ENCODE results near the gene POLR2J3.
"Not testable (repeated sequence)": the region's sequence is repeated elsewhere in the genome, so short reads cannot be mapped to it uniquely, and the experiment has no call there.

DNA sequence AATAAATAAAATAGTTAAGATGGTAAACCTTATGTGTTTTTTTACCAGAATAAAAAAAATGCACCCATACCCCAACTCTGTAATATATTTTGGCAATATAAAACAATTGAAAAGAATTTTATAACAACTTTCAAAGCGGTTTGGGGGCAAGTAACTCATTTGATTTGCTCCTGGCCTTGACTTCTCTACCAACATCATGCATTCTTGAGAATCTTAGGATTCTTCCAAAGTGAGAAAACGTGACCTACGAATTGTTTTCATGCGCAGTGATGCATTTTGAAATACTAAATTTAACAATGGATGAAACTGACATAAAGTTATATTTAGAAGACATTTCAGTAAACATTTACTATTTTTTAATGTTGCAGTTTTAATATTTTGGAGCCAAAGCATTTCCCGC is 51.6 kb downstream of the POLR2J3 start:
- TF ChIP-seq, protein P1, sequence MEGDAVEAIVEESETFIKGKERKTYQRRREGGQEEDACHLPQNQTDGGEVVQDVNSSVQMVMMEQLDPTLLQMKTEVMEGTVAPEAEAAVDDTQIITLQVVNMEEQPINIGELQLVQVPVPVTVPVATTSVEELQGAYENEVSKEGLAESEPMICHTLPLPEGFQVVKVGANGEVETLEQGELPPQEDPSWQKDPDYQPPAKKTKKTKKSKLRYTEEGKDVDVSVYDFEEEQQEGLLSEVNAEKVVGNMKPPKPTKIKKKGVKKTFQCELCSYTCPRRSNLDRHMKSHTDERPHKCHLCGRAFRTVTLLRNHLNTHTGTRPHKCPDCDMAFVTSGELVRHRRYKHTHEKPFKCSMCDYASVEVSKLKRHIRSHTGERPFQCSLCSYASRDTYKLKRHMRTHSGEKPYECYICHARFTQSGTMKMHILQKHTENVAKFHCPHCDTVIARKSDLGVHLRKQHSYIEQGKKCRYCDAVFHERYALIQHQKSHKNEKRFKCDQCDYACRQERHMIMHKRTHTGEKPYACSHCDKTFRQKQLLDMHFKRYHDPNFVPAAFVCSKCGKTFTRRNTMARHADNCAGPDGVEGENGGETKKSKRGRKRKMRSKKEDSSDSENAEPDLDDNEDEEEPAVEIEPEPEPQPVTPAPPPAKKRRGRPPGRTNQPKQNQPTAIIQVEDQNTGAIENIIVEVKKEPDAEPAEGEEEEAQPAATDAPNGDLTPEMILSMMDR (IDR thresholded peaks at IDR 0.05; ENCODE audit: insufficient read depth, low read depth, low read length), result not testable (repeated sequence)
- not testable (repeated sequence) for TF ChIP-seq EZH2 (IDR thresholded peaks at IDR 0.05; ENCODE audit: insufficient read depth, low read length)

Data from astrocyte (in vitro differentiated cells and primary cell).